ENCODE results near the gene KBTBD3.

Gene KBTBD3

DNA sequence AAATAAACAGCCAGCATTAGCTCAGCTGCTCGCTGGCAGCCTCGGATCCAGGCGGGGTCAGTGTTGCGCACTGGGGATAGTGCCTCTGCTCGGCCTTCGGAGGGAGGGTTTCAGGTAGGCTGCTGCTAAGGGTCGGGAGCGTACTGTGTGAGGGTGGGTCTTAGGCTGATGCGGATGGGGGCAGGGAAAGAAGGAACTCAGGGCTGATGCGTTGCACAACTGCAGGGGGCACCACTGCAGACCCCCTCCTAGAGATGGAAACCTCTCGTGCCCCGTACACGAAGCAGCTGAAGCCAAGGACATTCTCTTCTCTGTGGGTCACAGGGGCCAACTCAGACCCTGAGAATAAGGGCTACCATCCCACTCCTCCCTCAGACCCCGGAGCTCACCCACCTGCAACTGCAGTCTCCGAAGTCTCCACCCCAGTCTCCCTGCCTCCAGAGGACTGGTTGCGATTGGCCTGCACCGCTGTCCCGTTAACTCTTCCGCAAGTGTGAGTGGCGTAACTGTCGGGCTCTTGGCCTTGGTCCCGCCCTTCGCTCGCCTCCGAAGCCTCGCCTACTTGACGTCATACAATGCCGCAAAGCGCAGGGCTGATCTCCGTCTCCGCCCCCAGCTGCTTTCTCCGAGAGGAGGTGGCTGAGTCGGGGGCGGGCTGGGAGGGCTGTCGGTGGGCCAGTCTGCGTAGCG is at the start of gene KBTBD3:
TSS of gene KBTBD3 (minus strand) at position 429 of the 690 bp plus-strand sequence. CDS start 18,250 bp downstream, outside the sequence.
- DNase-seq: peak; percentile 99

DNA sequence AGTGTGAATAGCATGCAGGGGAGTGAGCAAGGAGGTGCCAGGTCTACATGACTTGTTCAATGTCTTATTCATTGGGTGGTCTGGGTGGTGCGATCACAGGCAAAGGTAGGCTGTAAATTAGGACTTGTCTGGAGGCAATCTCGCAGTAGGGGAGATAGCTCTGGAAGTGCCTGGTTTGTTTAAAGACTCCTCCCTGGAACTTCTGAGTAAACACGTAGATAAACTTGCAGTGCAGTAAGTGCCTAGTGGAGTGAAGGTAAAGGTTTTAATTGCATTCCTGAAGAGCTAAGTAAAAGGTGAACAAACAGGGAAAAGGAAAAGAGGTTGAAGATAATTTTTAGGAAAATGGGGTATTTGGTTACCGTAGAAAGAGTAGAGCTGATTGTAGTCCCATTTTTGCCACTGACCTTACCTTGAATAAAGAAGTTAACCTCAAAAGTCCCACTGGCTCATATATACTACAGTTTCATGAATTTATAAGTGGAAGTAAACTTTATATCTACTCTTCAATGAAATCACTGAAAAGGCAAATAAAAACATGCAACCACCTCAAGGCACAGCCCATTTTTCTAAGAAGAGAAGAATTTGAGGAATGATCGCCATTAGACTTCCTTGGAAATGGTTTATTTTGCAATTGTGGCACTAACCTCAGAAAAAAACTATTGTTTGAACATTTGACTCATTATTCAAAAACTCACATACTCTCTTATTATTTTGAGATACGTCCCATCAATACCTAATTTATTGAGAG is 44.6 kb upstream of the KBTBD3 start:
- no peak for DNase-seq

DNA sequence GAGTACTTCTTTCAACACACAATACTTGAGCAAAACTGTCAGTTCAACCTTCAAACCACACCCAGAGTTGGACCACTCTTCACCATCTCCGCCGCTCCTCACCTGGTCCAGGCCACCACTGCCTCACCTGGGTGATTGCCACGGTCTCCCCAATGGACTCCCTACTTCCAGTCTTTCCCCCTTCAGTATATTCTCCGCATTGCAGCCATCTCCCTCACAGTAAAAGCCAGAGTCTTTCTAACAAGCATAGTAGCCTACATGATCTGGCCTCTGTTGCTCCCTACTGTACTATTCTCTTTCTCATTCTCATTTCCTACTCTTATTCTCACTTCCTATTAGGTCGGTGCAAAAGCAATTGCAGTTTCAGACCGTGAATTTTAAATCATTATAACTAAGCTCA is 28.8 kb upstream of the KBTBD3 start:
- no peak for DNase-seq

DNA sequence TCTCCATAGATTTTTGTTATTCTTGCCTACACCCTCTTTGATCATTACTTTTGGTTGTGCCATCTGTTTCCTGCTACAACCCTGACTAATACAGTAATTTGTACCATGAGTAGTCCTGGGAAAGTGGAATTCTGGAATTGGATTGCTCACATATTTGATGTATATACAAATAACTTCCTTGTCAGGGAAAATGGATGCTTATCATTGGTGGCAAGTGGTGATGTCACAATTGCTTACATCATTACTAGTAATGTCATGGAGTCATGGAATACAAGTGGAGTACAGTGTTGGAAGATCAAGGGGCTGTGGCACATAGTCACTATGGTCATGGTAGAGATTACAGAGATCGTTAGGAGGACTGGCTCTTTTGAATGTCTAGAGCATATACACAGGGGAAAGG is 24.7 kb upstream of the KBTBD3 start:
- no peak for DNase-seq

- DNase-seq: no peak
Measured at GRCh38 chr11:106101370-106101769, 24.2 kb upstream of the KBTBD3 start.

DNA sequence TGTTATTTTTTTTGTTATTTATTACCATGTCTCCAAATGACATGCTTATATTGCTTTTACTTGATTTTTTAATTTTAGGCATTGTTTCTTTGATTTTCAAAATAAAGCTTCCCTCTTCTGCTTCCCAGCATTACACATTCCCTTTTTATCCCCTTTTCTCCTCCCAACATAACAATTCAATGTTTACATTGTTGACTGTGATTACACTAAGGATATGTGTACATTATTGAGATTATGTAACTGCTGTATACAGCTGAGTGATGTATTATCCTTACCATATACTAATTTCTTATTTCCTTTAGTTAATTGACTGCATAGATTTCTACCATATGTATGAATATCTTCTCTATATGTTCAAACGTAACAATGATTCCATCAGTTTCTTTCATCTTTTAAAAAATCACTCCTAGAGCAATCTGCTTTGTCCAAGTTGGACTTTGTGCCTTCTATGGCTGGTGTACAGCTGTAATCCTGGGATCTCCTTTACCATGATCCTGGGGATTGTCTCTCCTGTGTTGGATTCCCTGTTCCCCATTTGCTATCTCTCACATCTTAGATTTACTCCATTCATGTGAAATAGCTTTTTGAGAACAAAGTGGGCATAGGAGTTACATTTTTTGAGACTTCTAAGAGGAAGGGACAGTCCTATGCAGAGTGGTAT is 21.9 kb upstream of the KBTBD3 start:
- no peak for DNase-seq

DNA sequence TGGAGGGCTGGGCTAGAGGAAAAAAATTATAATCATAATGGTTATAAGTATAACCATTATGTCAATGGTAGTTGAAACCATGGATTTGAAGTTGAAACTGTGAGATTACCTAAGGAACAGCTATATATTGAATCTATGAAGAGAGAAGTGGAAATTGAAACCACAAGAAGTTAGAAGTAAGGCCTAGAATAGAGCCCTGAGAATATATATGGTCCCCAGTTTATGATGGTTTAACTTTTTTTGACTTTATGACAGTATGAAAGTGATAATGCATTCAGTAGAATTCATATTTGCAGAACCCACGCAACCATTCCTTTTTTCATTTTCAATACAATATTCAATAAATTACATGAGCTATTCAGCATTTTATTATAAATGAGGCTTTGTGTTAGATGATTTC is 15.3 kb upstream of the KBTBD3 start:
- no peak for DNase-seq

DNA sequence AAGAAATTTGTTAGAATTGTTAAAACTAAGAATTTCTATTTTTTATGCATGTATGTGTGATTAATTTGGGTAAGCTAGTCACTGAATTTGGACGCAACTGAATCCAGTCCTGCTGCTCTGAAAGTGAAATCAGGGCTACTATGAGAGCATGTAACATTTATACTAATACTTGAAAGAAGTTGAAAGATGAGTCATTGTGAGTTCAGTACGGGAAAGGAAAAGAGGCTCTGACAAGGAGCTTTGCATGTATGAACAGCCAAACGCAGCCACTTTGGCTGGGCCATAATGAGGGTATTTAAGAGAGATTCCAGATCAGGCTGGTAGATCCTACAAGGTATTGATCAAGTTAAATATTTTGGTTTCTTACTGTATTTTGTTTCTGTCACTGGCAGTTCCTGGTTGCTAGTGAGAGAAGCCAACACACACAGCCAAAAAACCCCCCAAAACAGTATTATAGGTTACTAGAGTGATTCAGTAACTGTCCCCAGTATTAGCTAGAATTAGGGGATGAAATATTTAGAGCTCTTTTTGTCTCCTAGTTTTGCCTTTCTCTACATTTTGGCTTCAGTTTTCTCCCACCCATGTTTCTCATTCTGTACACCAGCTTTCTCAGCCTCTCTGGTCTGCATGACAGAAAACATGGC is 14.5 kb upstream of the KBTBD3 start:
- no peak for DNase-seq

GRCh38 chr11:106088896-106089295 is 11.7 kb upstream of the KBTBD3 start:
- DNase-seq: no peak

DNA sequence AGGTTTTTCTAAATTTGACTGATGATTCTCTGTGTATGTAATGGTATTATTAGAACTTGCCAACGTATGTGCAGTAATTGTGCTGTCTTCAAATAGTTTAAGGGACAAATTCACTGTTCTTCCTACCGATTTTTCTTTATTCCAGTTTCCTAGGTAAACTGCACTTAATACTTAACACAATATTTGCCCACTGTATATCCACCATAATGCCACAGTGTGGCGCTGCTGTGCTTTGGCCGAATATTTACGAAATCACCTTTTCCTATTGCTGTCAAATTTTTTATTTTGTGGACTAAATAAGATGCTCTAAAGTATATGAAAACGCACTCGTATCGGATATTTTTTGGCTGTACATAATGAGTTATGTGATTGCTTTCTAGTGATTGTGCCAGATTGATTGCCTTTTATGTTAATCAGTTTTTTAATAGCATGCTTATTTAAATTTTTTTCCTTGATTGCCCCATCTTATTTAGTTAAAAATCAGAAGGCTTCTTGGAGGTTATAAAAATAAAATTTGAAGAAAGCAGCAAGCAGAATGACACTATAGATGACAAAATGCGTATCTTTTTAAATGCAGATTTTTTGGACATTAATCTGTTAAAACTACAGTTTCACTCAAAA is 10.8 kb upstream of the KBTBD3 start:
- peak; percentile 3 for DNase-seq

DNA sequence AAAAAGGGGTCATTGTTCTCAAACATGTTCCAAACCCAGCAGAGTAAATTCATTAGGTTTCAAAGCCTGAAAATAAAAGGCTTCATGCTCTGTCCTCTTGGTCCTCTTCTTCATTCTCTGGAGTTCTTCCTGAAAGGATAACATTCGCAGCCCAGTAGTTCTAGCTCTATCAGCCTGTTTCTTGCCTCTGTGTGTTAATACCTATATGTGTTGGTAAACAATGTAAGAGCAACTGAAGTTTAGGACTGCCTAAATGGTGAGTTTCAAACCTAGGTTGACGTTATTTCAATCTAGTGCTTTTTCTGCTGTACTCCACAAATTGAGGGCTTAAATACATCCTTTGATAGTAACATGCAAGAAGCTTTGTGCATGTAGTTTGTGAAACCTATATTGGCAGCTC is 9.7 kb upstream of the KBTBD3 start:
- DNase-seq: no peak

DNA sequence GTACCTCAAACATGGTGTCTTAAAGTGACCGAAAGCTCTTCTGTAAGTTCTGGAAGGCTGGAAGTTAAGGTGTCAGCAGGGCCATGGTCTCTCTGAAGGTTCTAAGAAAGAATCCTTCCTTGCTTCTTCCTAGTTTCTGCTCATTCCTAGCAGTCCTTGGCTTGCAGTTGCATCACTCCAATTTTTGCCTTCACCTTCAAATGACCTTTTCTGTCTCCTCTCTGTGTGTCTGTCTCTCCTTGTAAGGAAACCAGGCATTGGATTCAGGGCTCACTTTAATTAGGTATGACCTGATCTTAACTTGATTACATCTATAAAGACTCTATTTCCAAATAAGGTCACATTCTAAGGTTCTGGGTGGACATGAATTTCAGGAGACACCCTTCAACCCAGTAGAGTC is 9.0 kb upstream of the KBTBD3 start:
- no peak for DNase-seq

DNA sequence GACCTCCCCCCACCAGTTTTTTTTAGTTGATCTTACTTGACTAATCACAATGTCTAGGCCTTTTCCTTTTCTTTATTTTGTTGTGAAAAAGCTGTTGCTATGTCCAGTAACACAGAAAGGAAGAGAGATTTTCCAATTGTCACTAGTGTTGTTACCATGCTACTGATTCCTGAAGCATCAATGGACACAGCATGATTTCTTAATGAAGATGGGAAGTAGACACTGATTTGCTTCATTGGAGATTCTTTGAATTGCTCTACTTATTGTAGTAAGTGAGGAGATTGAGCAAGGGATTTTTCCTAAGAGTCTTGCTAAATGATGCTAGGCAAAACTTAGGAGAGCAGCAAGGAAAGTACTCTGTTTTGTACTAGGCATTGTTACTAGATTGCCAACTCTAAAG is 4.9 kb upstream of the KBTBD3 start:
- no peak for DNase-seq

DNA sequence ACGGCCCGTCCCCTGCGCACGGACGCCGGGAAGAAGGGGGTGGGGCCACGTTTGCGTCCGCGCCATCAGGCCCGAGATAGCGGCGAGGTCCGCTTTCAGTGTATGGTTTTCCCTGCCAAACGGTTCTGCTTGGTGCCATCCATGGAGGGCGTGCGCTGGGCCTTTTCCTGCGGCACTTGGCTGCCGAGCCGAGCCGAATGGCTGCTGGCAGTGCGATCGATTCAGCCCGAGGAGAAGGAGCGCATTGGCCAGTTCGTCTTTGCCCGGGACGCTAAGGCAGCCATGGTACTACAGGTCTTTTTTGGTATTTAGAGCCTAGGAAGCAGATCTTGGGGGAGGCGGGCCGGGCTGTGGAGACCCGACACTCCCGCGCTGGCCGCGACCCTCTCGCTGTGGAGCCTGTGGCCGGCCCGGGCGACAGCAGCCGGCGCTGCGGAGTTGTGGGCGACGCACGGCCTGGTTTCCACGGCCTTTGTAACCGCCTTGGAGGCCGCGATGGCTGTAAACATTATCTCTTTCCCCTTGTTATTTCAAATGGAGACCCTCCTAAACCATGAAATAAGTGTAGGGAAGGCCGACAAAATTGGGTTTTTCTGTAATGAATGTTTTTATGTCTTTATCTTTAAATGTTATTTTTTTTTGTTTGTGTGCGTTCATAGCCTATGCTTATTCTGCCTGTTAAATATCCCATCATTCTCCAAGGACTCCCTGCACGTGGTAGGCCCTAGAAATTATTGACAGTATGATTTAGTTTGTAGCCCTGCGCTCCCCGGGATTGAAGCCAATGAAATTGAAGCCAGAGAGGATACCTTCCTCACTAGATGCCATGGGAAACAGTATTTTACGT is 685 bp upstream of the KBTBD3 start, which contains the start of gene AASDHPPT:
TSS of gene AASDHPPT (plus strand) at position 54 of the 847 bp plus-strand sequence. CDS start at position 103, 49 bp downstream.
- no peak for DNase-seq

DNA sequence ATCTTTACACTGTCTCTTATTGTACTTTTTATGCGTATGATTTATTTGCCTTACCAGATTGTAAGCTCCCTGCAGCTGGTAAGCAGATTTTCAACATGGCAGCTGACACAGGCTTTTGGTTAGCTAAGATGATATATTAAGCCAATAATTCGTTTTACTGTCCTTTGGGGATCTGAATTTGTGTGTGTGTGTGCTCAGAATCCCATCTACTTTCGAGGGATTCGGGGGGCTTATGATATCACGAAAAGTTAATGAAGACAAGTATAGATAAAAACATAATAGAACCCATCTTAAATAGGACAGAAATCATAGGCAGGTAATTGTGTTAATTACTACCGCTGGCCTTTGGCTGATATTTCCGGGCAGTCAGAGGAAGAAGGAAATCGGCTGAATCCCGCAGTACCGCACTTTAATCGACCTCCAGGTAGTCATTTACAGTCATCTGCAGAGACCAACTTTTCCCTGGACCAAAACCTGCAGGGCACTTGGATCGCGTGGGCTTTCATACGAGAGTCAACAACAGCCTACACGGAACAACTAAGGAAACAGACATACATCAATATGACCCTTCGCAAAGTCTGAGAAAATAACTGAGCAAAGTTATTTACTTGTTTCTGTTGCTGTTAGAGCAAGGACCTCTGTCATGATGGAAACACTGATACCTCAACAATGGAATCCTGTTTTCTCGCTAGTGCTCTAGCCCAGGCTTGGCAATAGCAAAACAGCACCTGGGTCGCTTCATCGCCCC is 802 bp downstream of the KBTBD3 start:
- peak; percentile 2 for DNase-seq

DNA sequence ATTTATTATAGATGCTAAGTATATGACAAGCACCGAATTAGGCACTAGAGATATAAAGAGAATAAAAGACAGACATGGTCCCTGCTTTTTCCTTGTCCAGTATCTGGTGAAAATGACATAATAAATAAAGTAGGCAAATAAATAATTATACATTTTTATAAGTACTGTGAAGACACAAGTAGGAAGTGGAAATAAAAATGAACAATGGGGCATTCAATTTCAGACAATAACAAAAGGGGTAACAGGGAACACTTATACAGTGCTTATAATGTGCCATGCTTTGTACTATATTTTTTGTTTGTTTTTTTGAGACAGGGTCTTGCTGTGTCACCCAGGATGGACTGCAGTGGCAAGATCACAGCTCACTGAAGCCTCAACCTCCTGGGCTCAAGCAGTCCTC is 4.3 kb downstream of the KBTBD3 start:
- no peak for DNase-seq

GRCh38 chr11:106070606-106071005 is 6.5 kb downstream of the KBTBD3 start:
- DNase-seq: no peak

GRCh38 chr11:106063009-106063408 is 14.1 kb downstream of the KBTBD3 start:
- DNase-seq: no peak

- DNase-seq: no peak
Measured at GRCh38 chr11:106061954-106062949, 14.9 kb downstream of the KBTBD3 start.

- no peak for DNase-seq
Measured at GRCh38 chr11:106061249-106061784, 15.8 kb downstream of the KBTBD3 start.

All from activated effector memory CD4-positive, alpha-beta T cell treated with Interleukin-2 at 50 U/mL for 16 hours (primary cell).